Spleen (tissue), 7 donors: ENCODE data around the gene SCGB1C1.

Experiments used
- CTCF ChIP-seq, 11 experiments: fragments of 200-600 bp in 7 of 11; fragments of 450-650 bp in 4 of 11; sonication (generic) in 4 of 11; IDR thresholded peaks in 8 of 11; conservative IDR thresholded peaks in 3 of 11; 1 replicate in 7 of 11; 2 replicates in 4 of 11; pipeline versions ENCODE4 v1.4.0 to v1.8.0; 2016 to 2021; ENCODE audit warnings: antibody characterized with exemption in 11 of 11, inconsistent platforms in 4 of 11, mild to moderate bottlenecking in 1 of 11
- POLR2A ChIP-seq, 3 donors: fragments of 450-650 bp; IDR thresholded peaks; one replicate each; pipeline ENCODE4 v1.5.1; 2017; ENCODE audit warnings: antibody characterized with exemption in 3 of 3, mild to moderate bottlenecking in 1 of 3
- POLR2AphosphoS5 ChIP-seq, 3 donors: sonication (generic); formaldehyde crosslinking; IDR thresholded peaks; one replicate each; pipeline ENCODE4 v1.5.1; 2017; ENCODE audit warnings: antibody characterized with exemption in 3 of 3
- donor health status: DM: no; HTN: no; CAD: no; lungs with moderate emphysema.
- donor health status: DM: no; HTN: no; CAD: no.
- donor health status: DM: no; HTN: no; CAD: no.

GRCh38 chr11:218815-219593 is 26.1 kb downstream of the SCGB1C1 start:
- TF ChIP-seq CTCF (IDR thresholded peaks at IDR 0.05 in 8 of 11, conservative IDR thresholded peaks at IDR 0.05 in 3 of 11): no peak
- TF ChIP-seq POLR2A (IDR thresholded peaks at IDR 0.05): no peak
- TF ChIP-seq POLR2AphosphoS5 (IDR thresholded peaks at IDR 0.05): no peak
